Sigmoid colon (tissue), 4 donors: ENCODE results near the gene KRT36.

Source experiments
- CTCF ChIP-seq, 4 experiments: fragments of 450-650 bp in 3 of 4; fragments of 200-600 bp in 1 of 4; IDR thresholded peaks; one replicate each; pipeline ENCODE4 v1.5.1; 2016 to 2019; ENCODE audit warnings: antibody characterized with exemption in 4 of 4, mild to moderate bottlenecking in 3 of 4, moderate library complexity in 2 of 4
- EP300 ChIP-seq, 4 donors: sonication (generic); formaldehyde crosslinking; IDR thresholded peaks; one replicate each; pipeline ENCODE4 v1.6.1; 2017; ENCODE audit warnings: antibody characterized with exemption in 4 of 4
- POLR2A ChIP-seq, 2 donors: fragments of 450-650 bp; IDR thresholded peaks; one replicate each; pipeline ENCODE4 v1.6.1; 2016; ENCODE audit warnings: antibody characterized with exemption in 2 of 2, mild to moderate bottlenecking in 2 of 2, moderate library complexity in 2 of 2

- TF ChIP-seq POLR2A (IDR thresholded peaks at IDR 0.05) (no peak), CTCF (IDR thresholded peaks at IDR 0.05) (no peak), EP300 (IDR thresholded peaks at IDR 0.05) (no peak)
These were observed 37.6 kb upstream of the KRT36 start for GRCh38 chr17:41527063-41528023.
